ENCODE measurements around the gene RANBP17.

Gene RANBP17

GRCh38 chr5:171252674-171253073, 390.9 kb downstream of the RANBP17 start:
- Histone ChIP-seq H3K36me3 (ENCODE audit: low read depth) (no peaks in the 10 kb centered on the region), H3K4me3 (ENCODE audit: severe bottlenecking) (no peak overlapping the region), H3K9me3 (ENCODE audit: severe bottlenecking) (no peaks in the 10 kb centered on the region), H3K27me3 (ENCODE audit: insufficient read depth, poor library complexity, severe bottlenecking) (no peaks in the 10 kb centered on the region), H3K27ac (ENCODE audit: poor library complexity, severe bottlenecking) (no peak overlapping the region), H3K4me1 (ENCODE audit: insufficient read depth, poor library complexity, severe bottlenecking) (no peaks in the 10 kb centered on the region)
- DNase-seq (ENCODE audit: low spot score) (no peak), ATAC-seq (ENCODE audit: low read depth) (no peak)
- TF ChIP-seq CTCF (IDR thresholded peaks at IDR 0.05; ENCODE audit: poor library complexity, severe bottlenecking), result no peak

GRCh38 chr5:171258737-171259415, 397.1 kb downstream of the RANBP17 start:
- no peaks in the 10 kb centered on the region for H3K27me3 ChIP-seq (ENCODE audit: insufficient read depth, poor library complexity, severe bottlenecking)
- ATAC-seq (ENCODE audit: low read depth) (no peak), DNase-seq (ENCODE audit: low spot score) (no peak)
- H3K36me3 ChIP-seq (ENCODE audit: low read depth), result no peaks in the 10 kb centered on the region
- no peak overlapping the region for H3K27ac ChIP-seq (ENCODE audit: poor library complexity, severe bottlenecking)
- no peaks in the 10 kb centered on the region for H3K4me1 ChIP-seq (ENCODE audit: insufficient read depth, poor library complexity, severe bottlenecking)
- H3K9me3 ChIP-seq (ENCODE audit: severe bottlenecking), result no peaks in the 10 kb centered on the region
- TF ChIP-seq CTCF (IDR thresholded peaks at IDR 0.05; ENCODE audit: poor library complexity, severe bottlenecking), result no peak
- H3K4me3 ChIP-seq (ENCODE audit: severe bottlenecking), result no peak overlapping the region

- H3K27ac ChIP-seq (ENCODE audit: poor library complexity, severe bottlenecking), result no peak overlapping the region
- H3K36me3 ChIP-seq (ENCODE audit: low read depth), result no peaks in the 10 kb centered on the region
- H3K9me3 ChIP-seq (ENCODE audit: severe bottlenecking), result no peaks in the 10 kb centered on the region
- H3K27me3 ChIP-seq (ENCODE audit: insufficient read depth, poor library complexity, severe bottlenecking), result no peaks in the 10 kb centered on the region
- ATAC-seq (ENCODE audit: low read depth) (no peak), DNase-seq (ENCODE audit: low spot score) (no peak)
- no peaks in the 10 kb centered on the region for H3K4me1 ChIP-seq (ENCODE audit: insufficient read depth, poor library complexity, severe bottlenecking)
- no peak for TF ChIP-seq CTCF (IDR thresholded peaks at IDR 0.05; ENCODE audit: poor library complexity, severe bottlenecking)
- no peak overlapping the region for H3K4me3 ChIP-seq (ENCODE audit: severe bottlenecking)
Observed at GRCh38 chr5:171261361-171261760, 399.5 kb downstream of the RANBP17 start.

- H3K4me3 ChIP-seq (ENCODE audit: severe bottlenecking), result no peak overlapping the region
- no peaks in the 10 kb centered on the region for H3K27me3 ChIP-seq (ENCODE audit: insufficient read depth, poor library complexity, severe bottlenecking)
- H3K27ac ChIP-seq (ENCODE audit: poor library complexity, severe bottlenecking), result no peak overlapping the region
- no peaks in the 10 kb centered on the region for H3K9me3 ChIP-seq (ENCODE audit: severe bottlenecking)
- no peaks in the 10 kb centered on the region for H3K4me1 ChIP-seq (ENCODE audit: insufficient read depth, poor library complexity, severe bottlenecking)
- TF ChIP-seq CTCF (IDR thresholded peaks at IDR 0.05; ENCODE audit: poor library complexity, severe bottlenecking), result no peak
- DNase-seq (ENCODE audit: low spot score) (no peak), ATAC-seq (ENCODE audit: low read depth) (no peak)
- no peaks in the 10 kb centered on the region for H3K36me3 ChIP-seq (ENCODE audit: low read depth)
Observed at GRCh38 chr5:171261904-171262303, 400.1 kb downstream of the RANBP17 start.

- no peaks in the 10 kb centered on the region for H3K27me3 ChIP-seq (ENCODE audit: insufficient read depth, poor library complexity, severe bottlenecking)
- no peaks in the 10 kb centered on the region for H3K4me1 ChIP-seq (ENCODE audit: insufficient read depth, poor library complexity, severe bottlenecking)
- H3K4me3 ChIP-seq (ENCODE audit: severe bottlenecking), result no peak overlapping the region
- H3K36me3 ChIP-seq (ENCODE audit: low read depth), result no peaks in the 10 kb centered on the region
- DNase-seq (ENCODE audit: low spot score) (no peak), ATAC-seq (ENCODE audit: low read depth) (no peak)
- no peaks in the 10 kb centered on the region for H3K9me3 ChIP-seq (ENCODE audit: severe bottlenecking)
- no peak overlapping the region for H3K27ac ChIP-seq (ENCODE audit: poor library complexity, severe bottlenecking)
- TF ChIP-seq CTCF (IDR thresholded peaks at IDR 0.05; ENCODE audit: poor library complexity, severe bottlenecking), result no peak
Observed at GRCh38 chr5:171263181-171263580, 401.4 kb downstream of the RANBP17 start.

Measured in RWPE2 (cell line).